HepG2 (cell line): ENCODE data around the gene REM2. TPM values are rescaled to one million over a fixed set of nuclear protein-coding genes. Genes with fewer than 3 reads are reported as not detected.

Experiments
- ELF1 ChIP-seq: sonication (generic); formaldehyde crosslinking; IDR thresholded peaks from 2 replicates; pipeline ENCODE4 v1.4.0; 2020; ENCODE audit warnings: missing genetic modification reagents
- HINFP ChIP-seq: sonication (generic); formaldehyde crosslinking; IDR thresholded peaks from 2 replicates; pipeline ENCODE4 v1.4.0; 2020; ENCODE audit warnings: low read depth, mild to moderate bottlenecking, missing genetic modification reagents
- HNRNPK ChIP-seq: fragments of 200-400 bp; formaldehyde crosslinking; IDR thresholded peaks from 2 replicates; pipeline ENCODE4 v1.6.1; 2018; ENCODE audit warnings: low read length, low read depth, moderate library complexity, mild to moderate bottlenecking; ENCODE audit not compliant: poor library complexity, severe bottlenecking
- NR1H2 ChIP-seq: sonication (generic); formaldehyde crosslinking; IDR thresholded peaks from 2 replicates; pipeline ENCODE4 v1.8.1; 2022; ENCODE audit warnings: low read depth, missing genetic modification reagents, borderline replicate concordance
- SP140L ChIP-seq: sonication (generic); formaldehyde crosslinking; IDR thresholded peaks from 2 replicates; pipeline ENCODE4 v1.4.0; 2020; ENCODE audit warnings: missing genetic modification reagents, borderline replicate concordance
- STAT5B ChIP-seq: sonication (generic); formaldehyde crosslinking; IDR thresholded peaks from 2 replicates; pipeline ENCODE4 v1.4.0; 2020; ENCODE audit warnings: missing genetic modification reagents
- TAF15 ChIP-seq: fragments of 200-400 bp; formaldehyde crosslinking; IDR thresholded peaks from one replicate; pipeline ENCODE4 v1.6.1; 2018; ENCODE audit warnings: mild to moderate bottlenecking, low read depth, low read length; ENCODE audit not compliant: poor library complexity, severe bottlenecking
- WIZ ChIP-seq: sonication (generic); formaldehyde crosslinking; IDR thresholded peaks from 2 replicates; pipeline ENCODE4 v1.5.1; 2020; ENCODE audit warnings: mild to moderate bottlenecking, missing genetic modification reagents
- ZEB1 ChIP-seq: IDR thresholded peaks from 2 replicates; pipeline ENCODE4 v1.6.1; 2012; ENCODE audit warnings: mild to moderate bottlenecking, low read depth, inconsistent platforms; ENCODE audit not compliant: insufficient replicate concordance
- ZFP36 ChIP-seq: fragments of 150-350 bp; IDR thresholded peaks from 2 replicates; pipeline ENCODE4 v1.6.1; 2018; ENCODE audit warnings: borderline replicate concordance, low read length, low read depth; ENCODE audit not compliant: partially characterized antibody
- ZNF124 ChIP-seq: sonication (generic); formaldehyde crosslinking; IDR thresholded peaks from 2 replicates; pipeline ENCODE4 v1.4.0; 2020; ENCODE audit warnings: missing genetic modification reagents
- ZNF205 ChIP-seq: IDR thresholded peaks from 2 replicates; pipeline ENCODE4 v1.6.1; 2018; ENCODE audit warnings: missing biosample characterization, missing genetic modification reagents
- ZNF503 ChIP-seq: sonication (generic); formaldehyde crosslinking; IDR thresholded peaks from 2 replicates; pipeline ENCODE4 v1.4.0; 2020; ENCODE audit warnings: missing genetic modification reagents
- ZNF563 ChIP-seq: sonication (generic); formaldehyde crosslinking; IDR thresholded peaks from 2 replicates; pipeline ENCODE4 v1.8.0; 2022; ENCODE audit warnings: mild to moderate bottlenecking, moderate library complexity, missing genetic modification reagents
- ZNF639 ChIP-seq: conservative IDR thresholded peaks from 2 replicates; pipeline ENCODE4 v1.6.1; 2018; ENCODE audit warnings: missing genetic modification reagents
- ZNF775 ChIP-seq: sonication (generic); formaldehyde crosslinking; IDR thresholded peaks from 2 replicates; pipeline ENCODE4 v1.4.0; 2020; ENCODE audit warnings: missing genetic modification reagents, mild to moderate bottlenecking, moderate library complexity, borderline replicate concordance
- polyA plus RNA-seq, 8 experiments: library from polyadenylated mRNA; depleted of rRNA in 3 of 8; stranded (reverse) in 7 of 8; unstranded in 1 of 8; fragments of >200 nt; fragmentation: Illumina TruSeq in 4 of 8; extraction: Trizol in 4 of 8; gene quantifications; 2 replicates each; pipeline versions ENCODE4 v1.2.1 to v1.2.3, GENCODE V29; 2011 to 2016; ENCODE audit warnings: low read depth in 4 of 8, missing spikeins in 1 of 8, mixed read lengths in 1 of 8; ENCODE audit not compliant: insufficient read depth in 1 of 8
- total RNA-seq, 5 experiments: library from RNA; depleted of rRNA; stranded (reverse); fragments of >200 nt; fragmentation: Illumina TruSeq; extraction: Trizol; gene quantifications; 2 replicates each; pipeline ENCODE4 v1.2.3, GENCODE V29; 2016; ENCODE audit warnings: low read depth in 1 of 5
- TF ChIP-seq, protein P1 (sequence below): sonication (generic); formaldehyde crosslinking; IDR thresholded peaks from 2 replicates; pipeline ENCODE4 v1.4.0; 2020; ENCODE audit warnings: missing genetic modification reagents
- TF ChIP-seq, protein P2 (sequence below): sonication (generic); formaldehyde crosslinking; IDR thresholded peaks from 2 replicates; pipeline ENCODE4 v1.4.0; 2020; ENCODE audit warnings: missing genetic modification reagents
- TF ChIP-seq, protein P3 (sequence below): sonication (generic); formaldehyde crosslinking; IDR thresholded peaks from 2 replicates; pipeline ENCODE4 v1.4.0; 2020; ENCODE audit warnings: missing genetic modification reagents, borderline replicate concordance

REM2 gene
- total and polyA plus RNA-seq, 2 of the 13 experiments (the other 11 are each of a cell fraction or from before 2014, with no cell fraction given): 0.20 TPM; not detected in 1

DNA sequence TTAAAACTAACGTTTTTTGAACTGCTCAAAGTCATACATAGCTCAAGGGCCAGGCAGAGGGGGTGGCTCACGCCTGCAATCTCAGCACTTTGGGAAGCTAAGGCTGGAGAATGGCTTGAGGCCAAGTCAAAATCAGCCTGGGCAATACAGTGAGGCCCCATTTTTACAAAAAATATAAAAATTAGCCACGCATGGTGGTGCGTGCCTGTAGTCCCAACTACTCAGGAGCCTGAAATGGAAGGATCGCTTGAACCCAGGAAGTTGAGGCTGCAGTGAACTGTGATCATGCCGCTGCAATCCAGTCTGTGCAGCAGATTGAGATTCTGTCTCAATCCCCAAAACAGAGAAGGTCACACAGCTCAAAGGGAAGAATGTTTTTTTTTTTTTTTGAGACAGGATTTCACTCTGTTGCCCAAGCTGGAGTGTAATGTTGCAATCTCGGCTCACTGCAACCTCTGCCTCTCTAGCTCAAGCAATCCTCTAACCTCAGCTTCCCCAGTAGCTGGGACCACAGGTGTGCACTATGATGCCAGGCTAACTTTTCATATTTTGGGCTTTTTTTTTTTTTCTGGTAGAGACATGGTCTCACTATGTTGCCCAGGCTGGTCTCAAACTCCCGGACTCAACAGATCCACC lies 33.0 kb downstream of the REM2 start (continued):
- TF ChIP-seq, protein P1, sequence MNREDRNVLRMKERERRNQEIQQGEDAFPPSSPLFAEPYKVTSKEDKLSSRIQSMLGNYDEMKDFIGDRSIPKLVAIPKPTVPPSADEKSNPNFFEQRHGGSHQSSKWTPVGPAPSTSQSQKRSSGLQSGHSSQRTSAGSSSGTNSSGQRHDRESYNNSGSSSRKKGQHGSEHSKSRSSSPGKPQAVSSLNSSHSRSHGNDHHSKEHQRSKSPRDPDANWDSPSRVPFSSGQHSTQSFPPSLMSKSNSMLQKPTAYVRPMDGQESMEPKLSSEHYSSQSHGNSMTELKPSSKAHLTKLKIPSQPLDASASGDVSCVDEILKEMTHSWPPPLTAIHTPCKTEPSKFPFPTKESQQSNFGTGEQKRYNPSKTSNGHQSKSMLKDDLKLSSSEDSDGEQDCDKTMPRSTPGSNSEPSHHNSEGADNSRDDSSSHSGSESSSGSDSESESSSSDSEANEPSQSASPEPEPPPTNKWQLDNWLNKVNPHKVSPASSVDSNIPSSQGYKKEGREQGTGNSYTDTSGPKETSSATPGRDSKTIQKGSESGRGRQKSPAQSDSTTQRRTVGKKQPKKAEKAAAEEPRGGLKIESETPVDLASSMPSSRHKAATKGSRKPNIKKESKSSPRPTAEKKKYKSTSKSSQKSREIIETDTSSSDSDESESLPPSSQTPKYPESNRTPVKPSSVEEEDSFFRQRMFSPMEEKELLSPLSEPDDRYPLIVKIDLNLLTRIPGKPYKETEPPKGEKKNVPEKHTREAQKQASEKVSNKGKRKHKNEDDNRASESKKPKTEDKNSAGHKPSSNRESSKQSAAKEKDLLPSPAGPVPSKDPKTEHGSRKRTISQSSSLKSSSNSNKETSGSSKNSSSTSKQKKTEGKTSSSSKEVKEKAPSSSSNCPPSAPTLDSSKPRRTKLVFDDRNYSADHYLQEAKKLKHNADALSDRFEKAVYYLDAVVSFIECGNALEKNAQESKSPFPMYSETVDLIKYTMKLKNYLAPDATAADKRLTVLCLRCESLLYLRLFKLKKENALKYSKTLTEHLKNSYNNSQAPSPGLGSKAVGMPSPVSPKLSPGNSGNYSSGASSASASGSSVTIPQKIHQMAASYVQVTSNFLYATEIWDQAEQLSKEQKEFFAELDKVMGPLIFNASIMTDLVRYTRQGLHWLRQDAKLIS: no peak
- TF ChIP-seq ZNF124 (CRISPR knock-in tag) (0 out of 2 replicates have a peak, but pooled peaks have one; percentile 54), ZNF563 (CRISPR knock-in tag) (no peak), WIZ (CRISPR knock-in tag) (no peak), HINFP (CRISPR knock-in tag) (no peak), ZNF205 (CRISPR knock-in tag) (0 out of 2 replicates have a peak, but pooled peaks have one; percentile 41), NR1H2 (CRISPR knock-in tag) (no peak), ZEB1 (no peak), STAT5B (CRISPR knock-in tag) (no peak), SP140L (CRISPR knock-in tag) (no peak), TAF15 (no peak), ELF1 (no peak), ZNF775 (CRISPR knock-in tag) (no peak), ZFP36 (no peak), HNRNPK (no peak), ZNF639 (no peak), ZNF503 (CRISPR knock-in tag) (no peak)
- TF ChIP-seq, protein P2, sequence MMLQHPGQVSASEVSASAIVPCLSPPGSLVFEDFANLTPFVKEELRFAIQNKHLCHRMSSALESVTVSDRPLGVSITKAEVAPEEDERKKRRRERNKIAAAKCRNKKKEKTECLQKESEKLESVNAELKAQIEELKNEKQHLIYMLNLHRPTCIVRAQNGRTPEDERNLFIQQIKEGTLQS (CRISPR knock-in tag): no peak
- TF ChIP-seq, protein P3, sequence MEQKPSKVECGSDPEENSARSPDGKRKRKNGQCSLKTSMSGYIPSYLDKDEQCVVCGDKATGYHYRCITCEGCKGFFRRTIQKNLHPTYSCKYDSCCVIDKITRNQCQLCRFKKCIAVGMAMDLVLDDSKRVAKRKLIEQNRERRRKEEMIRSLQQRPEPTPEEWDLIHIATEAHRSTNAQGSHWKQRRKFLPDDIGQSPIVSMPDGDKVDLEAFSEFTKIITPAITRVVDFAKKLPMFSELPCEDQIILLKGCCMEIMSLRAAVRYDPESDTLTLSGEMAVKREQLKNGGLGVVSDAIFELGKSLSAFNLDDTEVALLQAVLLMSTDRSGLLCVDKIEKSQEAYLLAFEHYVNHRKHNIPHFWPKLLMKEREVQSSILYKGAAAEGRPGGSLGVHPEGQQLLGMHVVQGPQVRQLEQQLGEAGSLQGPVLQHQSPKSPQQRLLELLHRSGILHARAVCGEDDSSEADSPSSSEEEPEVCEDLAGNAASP (CRISPR knock-in tag): 0 out of 2 replicates have a peak, but pooled peaks have one; percentile 17
